GM12801 (cell line): ENCODE data around the gene PLA2G3.

Experiments used
- TF ChIP-seq, protein P1 (sequence below): IDR thresholded peaks from one replicate; pipeline ENCODE4 v1.5.1; 2011; ENCODE audit warnings: control low read depth; ENCODE audit not compliant: insufficient read length; ENCODE audit errors: extremely low read depth

PLA2G3 gene

DNA sequence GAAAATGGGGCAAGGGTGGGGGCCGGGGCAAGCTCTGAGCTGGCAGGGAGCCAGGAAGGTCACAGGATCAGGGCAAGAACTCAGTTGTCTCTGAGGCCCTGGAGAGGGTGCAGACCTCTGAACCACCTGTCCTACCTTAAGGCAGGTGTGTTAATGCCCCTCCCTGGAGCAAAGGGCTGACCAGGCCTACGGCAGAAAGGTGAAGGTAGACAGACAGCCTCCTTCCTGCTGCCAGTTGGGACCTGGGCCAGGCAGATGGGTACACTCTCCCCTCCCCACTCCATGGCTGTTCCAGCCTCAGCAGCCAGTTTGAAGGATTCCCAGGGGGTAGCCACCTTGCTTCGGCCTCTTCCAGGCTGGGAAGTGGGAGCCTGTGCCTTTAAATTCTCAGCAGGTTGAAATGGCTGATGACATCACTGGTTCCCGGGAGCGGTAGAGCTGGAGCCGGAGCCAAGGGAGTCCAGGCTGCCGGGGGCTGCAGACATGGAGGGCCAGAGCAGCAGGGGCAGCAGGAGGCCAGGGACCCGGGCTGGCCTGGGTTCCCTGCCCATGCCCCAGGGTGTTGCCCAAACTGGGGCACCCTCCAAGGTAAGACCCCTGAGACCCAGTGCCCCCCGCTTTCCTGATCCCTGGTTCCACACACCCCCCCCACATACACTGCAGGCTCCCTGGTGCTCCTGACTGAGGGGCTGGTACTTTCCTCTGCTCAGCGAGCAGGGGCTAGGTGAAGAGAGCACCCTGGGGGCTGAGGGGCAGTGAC is 17.6 kb downstream of the PLA2G3 start, which contains the start of gene INPP5J:
INPP5J (plus strand) TSS at position 435 of the 760 bp plus-strand sequence; CDS start at position 484, 49 bp downstream.
- TF ChIP-seq, protein P1, sequence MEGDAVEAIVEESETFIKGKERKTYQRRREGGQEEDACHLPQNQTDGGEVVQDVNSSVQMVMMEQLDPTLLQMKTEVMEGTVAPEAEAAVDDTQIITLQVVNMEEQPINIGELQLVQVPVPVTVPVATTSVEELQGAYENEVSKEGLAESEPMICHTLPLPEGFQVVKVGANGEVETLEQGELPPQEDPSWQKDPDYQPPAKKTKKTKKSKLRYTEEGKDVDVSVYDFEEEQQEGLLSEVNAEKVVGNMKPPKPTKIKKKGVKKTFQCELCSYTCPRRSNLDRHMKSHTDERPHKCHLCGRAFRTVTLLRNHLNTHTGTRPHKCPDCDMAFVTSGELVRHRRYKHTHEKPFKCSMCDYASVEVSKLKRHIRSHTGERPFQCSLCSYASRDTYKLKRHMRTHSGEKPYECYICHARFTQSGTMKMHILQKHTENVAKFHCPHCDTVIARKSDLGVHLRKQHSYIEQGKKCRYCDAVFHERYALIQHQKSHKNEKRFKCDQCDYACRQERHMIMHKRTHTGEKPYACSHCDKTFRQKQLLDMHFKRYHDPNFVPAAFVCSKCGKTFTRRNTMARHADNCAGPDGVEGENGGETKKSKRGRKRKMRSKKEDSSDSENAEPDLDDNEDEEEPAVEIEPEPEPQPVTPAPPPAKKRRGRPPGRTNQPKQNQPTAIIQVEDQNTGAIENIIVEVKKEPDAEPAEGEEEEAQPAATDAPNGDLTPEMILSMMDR: no peak

DNA sequence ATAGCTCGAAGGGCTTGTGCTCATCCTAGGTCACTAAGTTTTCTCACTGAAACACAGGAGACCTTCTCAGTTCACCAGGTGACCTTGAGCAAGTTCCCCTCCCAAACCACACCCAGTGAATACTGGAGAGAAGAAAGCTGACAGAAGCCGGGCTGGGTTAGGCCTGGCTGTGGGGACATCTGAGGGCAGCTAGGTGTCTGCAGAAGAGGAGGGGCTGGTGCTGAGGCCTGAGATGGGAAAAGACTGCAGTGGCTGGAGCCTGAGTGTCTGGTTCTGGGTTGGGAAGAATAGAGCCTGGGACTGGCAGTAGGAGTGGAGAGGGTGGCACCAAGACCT is 18.1 kb downstream of the PLA2G3 start:
- TF ChIP-seq, protein P1: no peak

DNA sequence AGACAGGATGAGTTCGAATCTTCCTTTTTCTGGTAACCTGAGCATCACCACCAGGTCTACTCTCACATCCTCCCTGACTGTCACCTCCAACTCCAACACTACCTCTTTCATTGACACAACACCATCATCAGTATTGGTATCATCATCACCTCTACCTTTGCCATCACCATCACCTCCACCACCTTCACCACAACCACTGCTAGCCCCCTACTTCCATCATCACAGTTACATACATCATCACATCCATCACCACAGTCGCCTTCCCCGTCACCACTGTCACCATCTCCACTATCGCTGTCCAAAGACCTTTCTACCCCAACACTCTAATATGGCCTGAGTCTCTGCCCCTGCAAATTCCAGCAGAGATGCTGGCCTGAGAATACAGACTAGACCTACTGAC is 18.9 kb downstream of the PLA2G3 start:
- TF ChIP-seq, protein P1: no peak

DNA sequence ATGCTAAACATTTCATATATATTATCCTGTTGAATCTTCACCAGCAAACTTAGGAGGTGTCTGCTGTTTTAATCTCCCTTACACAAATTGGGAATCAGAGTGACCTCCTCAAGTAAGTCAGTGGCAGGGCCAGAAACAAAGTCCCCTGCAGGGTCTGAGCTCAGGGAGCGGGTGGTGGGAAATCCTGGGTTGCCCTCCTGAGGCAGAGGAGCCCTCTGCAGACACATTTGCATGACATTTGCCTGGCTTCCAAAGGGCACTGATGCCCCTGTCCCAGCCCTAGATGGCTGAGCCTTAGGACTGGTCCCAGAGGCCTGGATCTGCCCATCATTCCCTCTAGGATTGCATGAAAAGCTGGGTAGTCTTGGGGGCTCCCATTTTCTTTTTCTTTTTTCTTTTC is 19.7 kb downstream of the PLA2G3 start:
- TF ChIP-seq, protein P1: no peak

DNA sequence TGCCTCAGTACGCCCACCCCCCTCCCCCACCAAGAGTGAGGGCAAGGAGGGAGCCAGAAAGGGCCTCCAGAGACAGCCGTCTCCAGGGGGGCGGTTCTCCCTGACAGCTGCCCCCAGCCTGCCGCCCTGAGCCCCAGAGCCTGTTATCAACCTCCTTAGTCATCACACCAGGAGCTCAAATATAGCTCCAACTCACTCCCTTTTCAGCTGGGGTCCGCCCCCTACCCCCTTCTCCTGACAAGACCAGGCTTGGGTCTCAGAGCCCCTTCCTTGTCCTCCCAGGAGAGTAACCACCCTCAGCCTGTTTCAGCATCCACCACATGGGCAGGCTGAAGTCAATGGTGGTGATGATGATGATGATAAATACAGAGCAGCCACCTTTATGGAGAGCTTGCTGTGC is 20.1 kb downstream of the PLA2G3 start:
- TF ChIP-seq, protein P1: no peak

DNA sequence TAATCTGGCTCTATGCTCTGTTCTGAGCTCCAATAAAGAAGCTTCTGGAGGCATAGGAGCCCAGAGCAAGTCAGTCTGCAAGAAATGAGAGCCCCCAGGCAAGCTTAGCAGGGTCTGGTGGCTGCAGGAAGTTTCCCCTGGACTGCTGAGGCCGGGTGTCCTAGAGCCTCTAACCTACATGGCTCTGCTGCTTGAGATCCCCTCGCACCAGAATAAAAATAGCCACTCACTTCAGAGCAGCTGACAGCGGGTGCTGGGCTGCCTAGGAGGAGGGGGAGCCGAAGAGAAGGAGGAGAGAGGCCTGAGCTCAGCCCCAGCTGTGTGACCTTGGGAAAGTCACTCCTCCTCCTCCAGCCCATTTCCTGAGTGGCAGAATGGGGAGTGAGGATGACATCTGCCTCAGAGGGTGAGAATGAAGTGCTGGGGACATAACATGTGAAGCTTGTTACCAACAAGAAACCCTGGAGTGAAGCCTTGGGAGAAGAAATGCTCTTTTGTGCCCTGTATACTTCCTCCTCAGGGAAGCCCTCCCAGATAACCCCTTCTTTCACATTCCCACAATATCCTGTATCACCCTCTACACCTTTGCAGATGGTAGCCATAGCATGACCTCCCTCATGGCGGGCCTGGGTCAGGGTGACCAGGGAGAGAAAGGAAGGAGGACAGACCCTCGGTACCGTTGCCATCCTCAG is 21.1 kb downstream of the PLA2G3 start:
- TF ChIP-seq, protein P1: no peak

DNA sequence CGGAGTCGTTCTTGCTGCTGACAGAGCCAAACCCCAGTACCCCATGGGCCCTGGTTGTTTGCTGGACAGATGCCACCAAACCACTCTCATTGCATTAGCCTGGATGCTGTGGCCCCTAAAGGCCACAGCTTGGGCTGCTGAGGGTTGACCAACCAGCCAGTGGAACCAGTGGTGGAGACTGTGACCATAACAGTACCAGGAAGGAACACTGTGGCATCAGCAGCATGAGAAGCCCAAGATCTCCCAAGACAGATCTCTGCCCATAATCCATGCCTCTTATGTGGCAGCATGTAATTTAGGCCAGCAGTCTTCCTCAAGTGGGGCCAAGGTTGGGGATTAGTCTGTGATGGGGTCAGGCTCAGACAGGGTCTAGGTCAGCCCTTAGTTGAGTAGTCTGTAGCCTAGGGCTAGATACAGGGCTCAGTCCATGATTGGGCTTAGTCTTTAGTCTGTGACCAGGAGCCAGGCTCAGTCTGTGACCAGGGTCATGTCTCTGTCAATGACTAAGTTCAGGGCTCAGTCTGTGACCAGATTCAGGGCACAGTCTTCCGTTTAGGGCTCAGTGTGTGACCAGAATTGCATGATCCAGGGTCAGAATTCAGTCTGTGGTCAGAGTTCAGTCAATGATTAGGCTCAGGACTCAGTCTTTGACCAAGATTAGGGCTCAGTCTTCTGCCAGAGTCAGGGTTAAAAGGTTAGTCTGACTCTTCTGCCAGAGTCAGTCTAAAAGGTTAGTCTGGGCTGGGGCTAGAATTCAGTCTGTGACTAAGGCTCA is 22.1 kb downstream of the PLA2G3 start:
- TF ChIP-seq, protein P1: no peak
